ENCODE data around the gene CALHM6. TPM values are rescaled to one million over a fixed set of nuclear protein-coding genes. Genes with fewer than 3 reads are reported as not detected.
A peak's percentile ranks its signal among the peaks of the same experiment; 100 is the strongest.
"Not testable (repeated sequence)": the region's sequence is repeated elsewhere in the genome, so short reads cannot be mapped to it uniquely, and the experiment has no call there.

Gene CALHM6
- total RNA-seq, 1 donor from 2014 or later: 4.5 TPM

- DNase-seq (ENCODE audit: low spot score in 2 of 2) (no peak), FAIRE-seq (no peak)
Observed at GRCh38 chr6:116472706-116473105, 11.5 kb downstream of the CALHM6 start.

GRCh38 chr6:116475141-116475540, 14.0 kb downstream of the CALHM6 start:
- DNase-seq (ENCODE audit: low spot score in 2 of 2): no peak
- no peak for FAIRE-seq

- no peak for DNase-seq (ENCODE audit: low spot score in 2 of 2)
- FAIRE-seq: no peak
Observed at GRCh38 chr6:116476002-116476678, 15.0 kb downstream of the CALHM6 start.

- DNase-seq (ENCODE audit: low spot score in 2 of 2) (no peak), FAIRE-seq (no peak)
Observed at GRCh38 chr6:116482780-116483179, 21.6 kb downstream of the CALHM6 start.

- no peak for DNase-seq (ENCODE audit: low spot score in 2 of 2)
- no peak for FAIRE-seq
Observed at GRCh38 chr6:116483616-116484015, 22.4 kb downstream of the CALHM6 start.

GRCh38 chr6:116485559-116486184, 24.5 kb downstream of the CALHM6 start:
- no peak for FAIRE-seq

GRCh38 chr6:116491610-116492330, 30.6 kb downstream of the CALHM6 start:
- FAIRE-seq (no peak), DNase-seq (ENCODE audit: low spot score in 2 of 2) (no peak)

More at GRCh38 chr6:116485559-116486184, 24.5 kb downstream of the CALHM6 start:
- DNase-seq (ENCODE audit: low spot score in 2 of 2): no peak

- no peak for FAIRE-seq
Observed at GRCh38 chr6:116492331-116493067, 31.3 kb downstream of the CALHM6 start.

GRCh38 chr6:116495161-116495560, 34.0 kb downstream of the CALHM6 start:
- DNase-seq (ENCODE audit: low spot score in 2 of 2); FAIRE-seq: not testable (repeated sequence)

More at GRCh38 chr6:116492331-116493067, 31.3 kb downstream of the CALHM6 start:
- DNase-seq (ENCODE audit: low spot score in 2 of 2): no peak

GRCh38 chr6:116497113-116497676, 36.0 kb downstream of the CALHM6 start:
- DNase-seq (ENCODE audit: low spot score in 2 of 2) (no peak), FAIRE-seq (no peak)

GRCh38 chr6:116500969-116501433, 39.8 kb downstream of the CALHM6 start:
- FAIRE-seq: no peak
- no peak for DNase-seq (ENCODE audit: low spot score in 2 of 2)

- FAIRE-seq (no peak), DNase-seq (ENCODE audit: low spot score in 2 of 2) (no peak)
Observed at GRCh38 chr6:116507324-116507723, 46.1 kb downstream of the CALHM6 start.

GRCh38 chr6:116508527-116508926, 47.4 kb downstream of the CALHM6 start:
- FAIRE-seq (no peak), DNase-seq (ENCODE audit: low spot score in 2 of 2) (no peak)

GRCh38 chr6:116511424-116512110, 50.4 kb downstream of the CALHM6 start, which contains the start of gene CALHM5:
CALHM5 (plus strand) TSS chr6:116511639; CDS start chr6:116511697, 58 bp downstream.
- DNase-seq (ENCODE audit: low spot score in 2 of 2) (peak in 1 of 2 donors; percentile 9), FAIRE-seq (no peak)

- DNase-seq (ENCODE audit: low spot score in 2 of 2): no peak
- no peak for FAIRE-seq
Observed at GRCh38 chr6:116512111-116512559, 51.0 kb downstream of the CALHM6 start.

GRCh38 chr6:116512734-116513133, 51.6 kb downstream of the CALHM6 start:
- FAIRE-seq (no peak), DNase-seq (ENCODE audit: low spot score in 2 of 2) (no peak)

All from frontal cortex (tissue), 4 donors.